Measurements from ENCODE around the gene GMNC. TPM values are rescaled to one million over a fixed set of nuclear protein-coding genes. Genes with fewer than 3 reads are reported as not detected.

Gene GMNC
- total RNA-seq, 3 donors from 2014 or later (not counting 1 experiment from before 2014, with no cell fraction given) = not detected

DNA sequence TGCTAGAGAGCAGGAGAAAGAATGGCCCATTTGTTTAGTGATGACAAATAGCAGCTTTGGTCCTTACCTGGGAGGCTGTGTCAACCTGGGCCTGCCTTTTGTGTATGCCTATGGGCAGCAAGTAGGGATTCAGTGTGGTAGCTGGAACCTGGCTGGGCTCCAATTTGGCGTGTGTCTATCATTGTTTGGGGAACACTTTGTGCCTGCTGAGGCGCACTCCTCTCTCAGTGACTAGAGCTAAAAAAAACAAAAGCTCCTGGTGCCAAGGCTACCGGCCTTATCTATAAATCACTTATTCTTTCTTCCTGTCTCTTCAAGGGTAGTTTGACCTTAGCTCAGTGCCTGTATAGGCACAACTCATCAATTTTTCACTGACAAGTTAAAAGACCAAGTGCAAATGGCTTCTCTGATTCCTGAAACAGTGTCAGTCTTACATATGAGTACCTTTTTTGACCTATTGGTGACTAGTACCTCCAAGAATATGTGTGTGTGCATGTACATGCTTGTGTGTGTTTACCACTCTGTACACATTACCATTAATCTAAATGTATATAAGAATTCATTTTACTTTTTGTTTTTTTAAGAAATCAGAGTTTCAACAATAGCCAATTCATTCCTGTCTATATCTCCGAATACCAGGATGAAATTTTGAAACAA, 54.6 kb downstream of the GMNC start:
- intact Hi-C loops (cut with micrococcal nuclease) = no loop called here
- H3K36me3 ChIP-seq (ENCODE audit: control insufficient read depth, insufficient read depth, low read length) = no peaks in the 10 kb centered on the region
- 37% methylated on average over 3 of the region's 4 CpGs for WGBS (ENCODE audit: insufficient coverage)
- Mint-ChIP-seq H3K36me3 (no peaks in the 10 kb centered on the region), H3K27ac (no peak overlapping the region), H3K9me3 (peaks cover 0 to 3% of the 10 kb centered on the region in 2 donors), H3K4me3 (no peak overlapping the region), H3K4me1 (no peaks in the 10 kb centered on the region), H3K27me3 (ENCODE audit: low read depth in 2 of 2) (peaks cover 0 to 3% of the 10 kb centered on the region in 2 donors)
- DNase-seq (no peak), ATAC-seq (no peak)
- no peak overlapping the region for H3K27ac ChIP-seq (ENCODE audit: low read length)
- H3K4me1 ChIP-seq (ENCODE audit: control insufficient read depth, insufficient read depth, low read length) = no peaks in the 10 kb centered on the region
- no peaks in the 10 kb centered on the region for H3K9me3 ChIP-seq (ENCODE audit: control insufficient read depth, insufficient read depth, low read length)
- H3K27me3 ChIP-seq (ENCODE audit: control insufficient read depth, insufficient read depth, low read length) = no peaks in the 10 kb centered on the region
- H3K4me3 ChIP-seq (ENCODE audit: low read length) = no peak overlapping the region
- TF ChIP-seq, protein P1, sequence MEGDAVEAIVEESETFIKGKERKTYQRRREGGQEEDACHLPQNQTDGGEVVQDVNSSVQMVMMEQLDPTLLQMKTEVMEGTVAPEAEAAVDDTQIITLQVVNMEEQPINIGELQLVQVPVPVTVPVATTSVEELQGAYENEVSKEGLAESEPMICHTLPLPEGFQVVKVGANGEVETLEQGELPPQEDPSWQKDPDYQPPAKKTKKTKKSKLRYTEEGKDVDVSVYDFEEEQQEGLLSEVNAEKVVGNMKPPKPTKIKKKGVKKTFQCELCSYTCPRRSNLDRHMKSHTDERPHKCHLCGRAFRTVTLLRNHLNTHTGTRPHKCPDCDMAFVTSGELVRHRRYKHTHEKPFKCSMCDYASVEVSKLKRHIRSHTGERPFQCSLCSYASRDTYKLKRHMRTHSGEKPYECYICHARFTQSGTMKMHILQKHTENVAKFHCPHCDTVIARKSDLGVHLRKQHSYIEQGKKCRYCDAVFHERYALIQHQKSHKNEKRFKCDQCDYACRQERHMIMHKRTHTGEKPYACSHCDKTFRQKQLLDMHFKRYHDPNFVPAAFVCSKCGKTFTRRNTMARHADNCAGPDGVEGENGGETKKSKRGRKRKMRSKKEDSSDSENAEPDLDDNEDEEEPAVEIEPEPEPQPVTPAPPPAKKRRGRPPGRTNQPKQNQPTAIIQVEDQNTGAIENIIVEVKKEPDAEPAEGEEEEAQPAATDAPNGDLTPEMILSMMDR (IDR thresholded peaks at IDR 0.05) = no peak

Data from natural killer cell (primary cell).